HFFc6 (cell line): ENCODE data around the gene FBXO15. TPM values are rescaled to one million over a fixed set of nuclear protein-coding genes. Genes with fewer than 3 reads are reported as not detected.

ENCODE experiments used
- DNase-seq: peaks from one replicate; pipeline ENCODE4 v3.0.0-alpha.2; 2018
- H3K27ac Mint-ChIP-seq: 2 replicates; pipeline ENCODE4 v1.8.0; 2020; ENCODE audit warnings: mild to moderate bottlenecking, mixed read lengths
- H3K27me3 Mint-ChIP-seq: 2 replicates; pipeline ENCODE4 v1.8.0; 2021; ENCODE audit warnings: mild to moderate bottlenecking, moderate library complexity, mixed read lengths; ENCODE audit not compliant: insufficient read depth
- H3K36me3 Mint-ChIP-seq: 2 replicates; pipeline ENCODE4 v1.8.0; 2021; ENCODE audit warnings: low read depth, mixed read lengths
- H3K4me1 Mint-ChIP-seq: 2 replicates; pipeline ENCODE4 v1.8.0; 2020; ENCODE audit warnings: low read depth, mixed read lengths
- H3K4me3 Mint-ChIP-seq: 2 replicates; pipeline ENCODE4 v1.8.0; 2020; ENCODE audit warnings: mild to moderate bottlenecking, moderate library complexity, mixed read lengths
- H3K9me3 Mint-ChIP-seq: 2 replicates; pipeline ENCODE4 v1.8.0; 2020; ENCODE audit warnings: mild to moderate bottlenecking, mixed read lengths
- total RNA-seq, 6 experiments: library from RNA; stranded (reverse); fragmentation: NEBNext Ultra II Directional; extraction: Animal tissue kit (Norgen Biotek cat#: 25700); gene quantifications; 2 replicates in 1 of 6; 3 replicates in 5 of 6; pipeline ENCODE4 v1.2.3, GENCODE V29; 2021
- TF ChIP-seq, protein P1 (sequence below): fragments of 200-600 bp; sonication (generic); IDR thresholded peaks from 2 replicates; pipeline ENCODE4 v1.5.0; 2021; ENCODE audit warnings: antibody characterized with exemption, mild to moderate bottlenecking

The FBXO15 gene
- total RNA-seq, 6 experiments from 2014 or later: 0.71 to 2.2 (median 1.1) TPM

DNA sequence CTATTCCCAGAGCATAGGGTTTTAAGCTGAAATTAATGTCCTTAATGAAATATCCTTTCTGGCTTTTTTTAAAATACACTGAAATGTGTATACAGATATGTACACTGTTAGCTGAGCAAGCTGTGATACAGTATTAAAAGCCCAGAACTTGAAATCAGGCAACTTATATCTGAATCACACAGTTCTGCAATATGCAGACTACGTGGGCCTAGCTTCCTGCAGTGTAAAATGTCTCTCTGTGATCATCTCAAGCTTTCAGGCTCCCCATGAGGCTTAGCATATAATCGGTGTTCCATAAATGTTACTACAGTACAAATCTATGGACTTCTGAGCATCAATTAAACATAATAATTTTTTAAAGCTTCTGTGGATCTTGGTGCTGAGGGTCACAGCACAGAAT is 8.2 kb downstream of the FBXO15 start:
- Mint-ChIP-seq H3K4me3 (peak overlapping the region; percentile 78), H3K36me3 (no peaks in the 10 kb centered on the region; the same call in 1 of the 2 replicates), H3K9me3 (no peaks in the 10 kb centered on the region), H3K27ac (peak overlapping the region; percentile 95), H3K4me1 (peaks cover 64% of the 10 kb centered on the region), H3K27me3 (peaks cover 2% of the 10 kb centered on the region)
- no peak for DNase-seq
- TF ChIP-seq, protein P1, sequence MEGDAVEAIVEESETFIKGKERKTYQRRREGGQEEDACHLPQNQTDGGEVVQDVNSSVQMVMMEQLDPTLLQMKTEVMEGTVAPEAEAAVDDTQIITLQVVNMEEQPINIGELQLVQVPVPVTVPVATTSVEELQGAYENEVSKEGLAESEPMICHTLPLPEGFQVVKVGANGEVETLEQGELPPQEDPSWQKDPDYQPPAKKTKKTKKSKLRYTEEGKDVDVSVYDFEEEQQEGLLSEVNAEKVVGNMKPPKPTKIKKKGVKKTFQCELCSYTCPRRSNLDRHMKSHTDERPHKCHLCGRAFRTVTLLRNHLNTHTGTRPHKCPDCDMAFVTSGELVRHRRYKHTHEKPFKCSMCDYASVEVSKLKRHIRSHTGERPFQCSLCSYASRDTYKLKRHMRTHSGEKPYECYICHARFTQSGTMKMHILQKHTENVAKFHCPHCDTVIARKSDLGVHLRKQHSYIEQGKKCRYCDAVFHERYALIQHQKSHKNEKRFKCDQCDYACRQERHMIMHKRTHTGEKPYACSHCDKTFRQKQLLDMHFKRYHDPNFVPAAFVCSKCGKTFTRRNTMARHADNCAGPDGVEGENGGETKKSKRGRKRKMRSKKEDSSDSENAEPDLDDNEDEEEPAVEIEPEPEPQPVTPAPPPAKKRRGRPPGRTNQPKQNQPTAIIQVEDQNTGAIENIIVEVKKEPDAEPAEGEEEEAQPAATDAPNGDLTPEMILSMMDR: no peak

DNA sequence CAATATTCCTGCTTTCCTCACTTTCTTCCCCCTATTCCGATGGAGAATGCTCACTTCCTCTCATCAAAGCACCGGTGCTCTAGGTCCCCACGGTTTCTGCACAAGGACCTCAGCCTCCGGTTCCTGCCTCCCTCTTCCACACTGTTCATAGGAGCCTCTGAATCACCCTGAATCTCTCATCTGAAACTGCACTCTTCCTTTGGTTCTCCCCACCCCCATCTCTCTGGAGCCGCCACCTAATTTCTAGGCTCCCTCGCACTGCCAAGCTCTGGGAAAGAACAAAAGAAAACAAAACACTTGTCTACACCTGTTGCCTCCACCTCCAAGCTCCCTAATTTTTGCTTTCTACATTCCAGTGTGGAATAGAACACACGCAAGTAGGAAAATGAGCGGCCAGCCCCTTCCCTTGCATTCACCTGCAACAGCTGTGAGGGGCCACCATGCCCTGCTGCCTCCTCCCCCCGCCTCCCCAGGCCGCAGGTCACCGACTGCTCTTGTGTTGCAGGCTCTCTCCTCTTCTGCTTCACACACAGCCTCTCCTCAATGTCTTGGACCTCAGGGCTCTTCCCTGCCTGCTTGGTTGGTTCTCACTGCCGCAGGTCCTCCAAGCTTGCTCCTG is 9.6 kb downstream of the FBXO15 start:
- no peaks in the 10 kb centered on the region; the same call in 1 of the 2 replicates for H3K36me3 Mint-ChIP-seq
- no peak overlapping the region for H3K27ac Mint-ChIP-seq
- TF ChIP-seq, protein P1: no peak
- peaks cover 2% of the 10 kb centered on the region for H3K27me3 Mint-ChIP-seq
- H3K4me3 Mint-ChIP-seq: no peak overlapping the region
- no peaks in the 10 kb centered on the region for H3K9me3 Mint-ChIP-seq
- H3K4me1 Mint-ChIP-seq: peaks cover 52% of the 10 kb centered on the region
- DNase-seq: no peak

DNA sequence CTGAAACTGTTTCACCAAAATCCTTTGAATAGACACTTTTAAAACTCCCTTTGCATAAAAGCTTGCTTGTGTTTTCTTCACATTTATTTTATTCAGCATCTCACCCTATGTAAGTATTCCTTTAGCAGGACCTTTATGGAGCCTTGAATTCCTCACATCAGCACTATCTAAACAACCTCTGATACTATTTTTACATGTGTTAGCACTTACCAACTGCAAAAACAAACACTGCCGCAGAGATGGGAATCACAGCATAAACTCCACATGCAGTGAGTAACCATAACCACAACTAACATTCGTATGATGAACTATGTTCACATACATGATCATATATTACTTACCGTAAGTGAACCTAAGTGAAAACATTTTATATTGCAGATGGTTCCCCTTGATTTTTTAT is 15.4 kb downstream of the FBXO15 start:
- Mint-ChIP-seq H3K4me1 (peaks cover 11% of the 10 kb centered on the region), H3K36me3 (no peaks in the 10 kb centered on the region), H3K27ac (no peak overlapping the region), H3K9me3 (no peaks in the 10 kb centered on the region), H3K4me3 (no peak overlapping the region), H3K27me3 (no peaks in the 10 kb centered on the region; the same call in 1 of the 2 replicates)
- TF ChIP-seq, protein P1: no peak
- DNase-seq: peak; percentile 7

DNA sequence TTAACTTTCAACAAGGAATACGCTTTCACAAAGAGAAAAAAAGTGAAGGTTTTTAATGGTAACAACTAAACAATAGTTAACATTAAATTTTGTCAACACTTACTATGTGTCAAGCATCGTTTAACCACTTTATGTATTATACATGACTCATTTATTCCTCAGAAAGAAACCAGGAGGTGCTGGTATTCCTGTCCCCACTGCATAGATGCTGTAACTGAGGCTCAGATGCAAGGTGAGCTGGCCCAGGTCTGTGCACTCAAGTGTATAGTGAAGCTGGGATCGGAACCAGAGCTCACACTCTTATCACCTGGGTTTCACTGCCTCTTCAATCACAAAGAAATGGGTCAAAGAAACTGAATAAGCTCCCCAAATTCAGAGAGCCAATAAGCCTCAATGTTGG is 16.5 kb downstream of the FBXO15 start:
- Mint-ChIP-seq H3K4me3 (no peak overlapping the region), H3K36me3 (no peaks in the 10 kb centered on the region)

DNA sequence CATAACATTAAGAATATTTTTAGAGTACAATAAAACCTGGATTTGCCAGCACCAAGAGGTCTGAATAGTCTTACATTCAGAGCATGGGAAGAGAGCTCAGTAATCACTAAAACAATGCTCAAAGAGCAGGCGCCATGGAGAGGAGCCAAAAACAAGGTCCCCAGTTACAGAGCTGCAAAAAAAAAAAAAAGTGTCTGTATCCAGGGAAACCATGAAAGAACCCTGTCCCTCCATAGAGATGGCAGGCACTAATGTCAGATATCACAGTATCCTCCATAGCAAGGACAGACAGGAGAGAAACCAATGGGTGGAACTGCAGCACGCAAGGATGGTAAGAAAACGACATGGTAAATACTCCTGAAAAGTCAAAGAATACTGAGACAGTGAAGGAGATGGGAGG is 19.5 kb downstream of the FBXO15 start:
- Mint-ChIP-seq H3K36me3 (no peaks in the 10 kb centered on the region), H3K27me3 (peaks cover 6% of the 10 kb centered on the region), H3K9me3 (no peaks in the 10 kb centered on the region), H3K4me1 (peaks cover 17% of the 10 kb centered on the region), H3K4me3 (no peak overlapping the region), H3K27ac (no peak overlapping the region)
- TF ChIP-seq, protein P1: no peak
- DNase-seq: no peak

More for the DNA sequence above, 16.5 kb downstream of the FBXO15 start:
- H3K27me3 Mint-ChIP-seq: no peaks in the 10 kb centered on the region; the same call in 1 of the 2 replicates
- no peak for DNase-seq
- H3K27ac Mint-ChIP-seq: no peak overlapping the region
- TF ChIP-seq, protein P1: no peak
- H3K4me1 Mint-ChIP-seq: peaks cover 11% of the 10 kb centered on the region
- no peaks in the 10 kb centered on the region for H3K9me3 Mint-ChIP-seq
